ENCODE measurements around the gene FA2H. TPM values are rescaled to one million over a fixed set of nuclear protein-coding genes. Genes with fewer than 3 reads are reported as not detected.
A peak's percentile ranks its signal among the peaks of the same experiment; 100 is the strongest.

The FA2H gene
- total and polyA plus RNA-seq, 2 of the 13 experiments (the other 11 are each of a cell fraction or from before 2014, with no cell fraction given), result 0.20 TPM; not detected in 1

- TF ChIP-seq, protein P1, sequence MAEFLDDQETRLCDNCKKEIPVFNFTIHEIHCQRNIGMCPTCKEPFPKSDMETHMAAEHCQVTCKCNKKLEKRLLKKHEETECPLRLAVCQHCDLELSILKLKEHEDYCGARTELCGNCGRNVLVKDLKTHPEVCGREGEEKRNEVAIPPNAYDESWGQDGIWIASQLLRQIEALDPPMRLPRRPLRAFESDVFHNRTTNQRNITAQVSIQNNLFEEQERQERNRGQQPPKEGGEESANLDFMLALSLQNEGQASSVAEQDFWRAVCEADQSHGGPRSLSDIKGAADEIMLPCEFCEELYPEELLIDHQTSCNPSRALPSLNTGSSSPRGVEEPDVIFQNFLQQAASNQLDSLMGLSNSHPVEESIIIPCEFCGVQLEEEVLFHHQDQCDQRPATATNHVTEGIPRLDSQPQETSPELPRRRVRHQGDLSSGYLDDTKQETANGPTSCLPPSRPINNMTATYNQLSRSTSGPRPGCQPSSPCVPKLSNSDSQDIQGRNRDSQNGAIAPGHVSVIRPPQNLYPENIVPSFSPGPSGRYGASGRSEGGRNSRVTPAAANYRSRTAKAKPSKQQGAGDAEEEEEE (CRISPR knock-in tag; IDR thresholded peaks at IDR 0.05; ENCODE audit: borderline replicate concordance), result no peak
- TF ChIP-seq, protein P2, sequence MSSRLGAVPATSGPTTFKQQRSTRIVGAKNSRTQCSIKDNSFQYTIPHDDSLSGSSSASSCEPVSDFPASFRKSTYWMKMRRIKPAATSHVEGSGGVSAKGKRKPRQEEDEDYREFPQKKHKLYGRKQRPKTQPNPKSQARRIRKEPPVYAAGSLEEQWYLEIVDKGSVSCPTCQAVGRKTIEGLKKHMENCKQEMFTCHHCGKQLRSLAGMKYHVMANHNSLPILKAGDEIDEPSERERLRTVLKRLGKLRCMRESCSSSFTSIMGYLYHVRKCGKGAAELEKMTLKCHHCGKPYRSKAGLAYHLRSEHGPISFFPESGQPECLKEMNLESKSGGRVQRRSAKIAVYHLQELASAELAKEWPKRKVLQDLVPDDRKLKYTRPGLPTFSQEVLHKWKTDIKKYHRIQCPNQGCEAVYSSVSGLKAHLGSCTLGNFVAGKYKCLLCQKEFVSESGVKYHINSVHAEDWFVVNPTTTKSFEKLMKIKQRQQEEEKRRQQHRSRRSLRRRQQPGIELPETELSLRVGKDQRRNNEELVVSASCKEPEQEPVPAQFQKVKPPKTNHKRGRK (CRISPR knock-in tag; IDR thresholded peaks at IDR 0.05), result peak; percentile 84; the same call in 1 of the 2 replicates
- TF ChIP-seq AGO1 (IDR thresholded peaks at IDR 0.05; ENCODE audit: low read depth, low read length, poor library complexity, severe bottlenecking), result no peak
- no peak for TF ChIP-seq ZKSCAN1 (IDR thresholded peaks at IDR 0.05; ENCODE audit: low read length)
- TF ChIP-seq SOX5 (CRISPR knock-in tag; IDR thresholded peaks at IDR 0.05; ENCODE audit: borderline replicate concordance), result peak; percentile 60; the same call in 1 of the 2 replicates
- peak; percentile 80 for TF ChIP-seq FOXO1 (CRISPR knock-in tag; IDR thresholded peaks at IDR 0.05)
- TF ChIP-seq, protein P3, sequence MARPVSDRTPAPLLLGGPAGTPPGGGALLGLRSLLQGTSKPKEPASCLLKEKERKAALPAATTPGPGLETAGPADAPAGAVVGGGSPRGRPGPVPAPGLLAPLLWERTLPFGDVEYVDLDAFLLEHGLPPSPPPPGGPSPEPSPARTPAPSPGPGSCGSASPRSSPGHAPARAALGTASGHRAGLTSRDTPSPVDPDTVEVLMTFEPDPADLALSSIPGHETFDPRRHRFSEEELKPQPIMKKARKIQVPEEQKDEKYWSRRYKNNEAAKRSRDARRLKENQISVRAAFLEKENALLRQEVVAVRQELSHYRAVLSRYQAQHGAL (CRISPR knock-in tag; IDR thresholded peaks at IDR 0.05; ENCODE audit: not compliant biosample characterization), result no peak
- no peak for TF ChIP-seq ETS1 (CRISPR knock-in tag; IDR thresholded peaks at IDR 0.05)
- TF ChIP-seq CHCHD3 (CRISPR knock-in tag; IDR thresholded peaks at IDR 0.05), result no peak
- no peak for TF ChIP-seq MED8 (CRISPR knock-in tag; IDR thresholded peaks at IDR 0.05; ENCODE audit: insufficient replicate concordance)
- TF ChIP-seq CAMTA2 (CRISPR knock-in tag; IDR thresholded peaks at IDR 0.05; ENCODE audit: borderline replicate concordance), result no peak
- no peak for TF ChIP-seq ZSCAN22 (CRISPR knock-in tag; IDR thresholded peaks at IDR 0.05)
- no peak for TF ChIP-seq CEBPZ (IDR thresholded peaks at IDR 0.05; ENCODE audit: low read length)
- TF ChIP-seq NFATC3 (CRISPR knock-in tag; IDR thresholded peaks at IDR 0.05), result no peak
- 0 out of 2 replicates have a peak, but pooled peaks have one; percentile 7 for TF ChIP-seq ZNF281 (CRISPR knock-in tag; IDR thresholded peaks at IDR 0.05; ENCODE audit: borderline replicate concordance)
- no peak for TF ChIP-seq JARID2 (CRISPR knock-in tag; IDR thresholded peaks at IDR 0.05; ENCODE audit: insufficient replicate concordance)
- TF ChIP-seq ZNF768 (CRISPR knock-in tag; IDR thresholded peaks at IDR 0.05), result peak; percentile 75; the same call in 1 of the 2 replicates
Observed at GRCh38 chr16:74813109-74813641, 38.6 kb upstream of the FA2H start (continued).
